HG03196 (cell line): ENCODE measurements around the gene KANSL1.

Experiments used
- ATAC-seq: cut with Tn5 transposase; IDR thresholded peaks from one replicate; pipeline ENCODE4 v1.9.1; 2021; ENCODE audit not compliant: unreplicated experiment

The KANSL1 gene

GRCh38 chr17:46169913-46170638 lies 23.2 kb downstream of the KANSL1 start:
- ATAC-seq: no peak

- ATAC-seq: no peak
These were observed 25.2 kb downstream of the KANSL1 start for GRCh38 chr17:46167826-46168569.

- ATAC-seq: no peak
These were observed 26.0 kb downstream of the KANSL1 start for GRCh38 chr17:46167267-46167666.

GRCh38 chr17:46166692-46167249 lies 26.5 kb downstream of the KANSL1 start:
- no peak for ATAC-seq

- no peak for ATAC-seq
These were observed 29.2 kb downstream of the KANSL1 start for GRCh38 chr17:46163929-46164594.

GRCh38 chr17:46163316-46163715 lies 29.9 kb downstream of the KANSL1 start:
- no peak for ATAC-seq

GRCh38 chr17:46162866-46163265 lies 30.4 kb downstream of the KANSL1 start:
- ATAC-seq: no peak

- ATAC-seq: no peak
These were observed 33.1 kb downstream of the KANSL1 start for GRCh38 chr17:46160169-46160568.

GRCh38 chr17:46159686-46160085 lies 33.5 kb downstream of the KANSL1 start:
- no peak for ATAC-seq

- ATAC-seq: no peak
These were observed 34.6 kb downstream of the KANSL1 start for GRCh38 chr17:46158323-46159296.

- no peak for ATAC-seq
These were observed 35.7 kb downstream of the KANSL1 start for GRCh38 chr17:46157443-46158062.

GRCh38 chr17:46154151-46154816 lies 38.9 kb downstream of the KANSL1 start:
- no peak for ATAC-seq

GRCh38 chr17:46152423-46152822 lies 40.8 kb downstream of the KANSL1 start:
- ATAC-seq: no peak

GRCh38 chr17:46151762-46152161 lies 41.5 kb downstream of the KANSL1 start:
- no peak for ATAC-seq

- ATAC-seq: no peak
These were observed 42.8 kb downstream of the KANSL1 start for GRCh38 chr17:46150216-46150963.

GRCh38 chr17:46148247-46148646 lies 45.0 kb downstream of the KANSL1 start:
- ATAC-seq: no peak

- no peak for ATAC-seq
These were observed 45.9 kb downstream of the KANSL1 start for GRCh38 chr17:46147296-46147695.

GRCh38 chr17:46144246-46144645 lies 49.0 kb downstream of the KANSL1 start:
- ATAC-seq: no peak

GRCh38 chr17:46143827-46144236 lies 49.4 kb downstream of the KANSL1 start:
- no peak for ATAC-seq
